Measurements from ENCODE around the gene TNKS1BP1. TPM values are rescaled to one million over a fixed set of nuclear protein-coding genes. Genes with fewer than 3 reads are reported as not detected.
A peak's percentile ranks its signal among the peaks of the same experiment; 100 is the strongest.

TNKS1BP1 gene
- total and polyA plus RNA-seq, 9 of the 15 experiments (the other 6 are each of a cell fraction or from before 2014, with no cell fraction given), result 1.1 to 47.2 (median 10.9) TPM

DNA sequence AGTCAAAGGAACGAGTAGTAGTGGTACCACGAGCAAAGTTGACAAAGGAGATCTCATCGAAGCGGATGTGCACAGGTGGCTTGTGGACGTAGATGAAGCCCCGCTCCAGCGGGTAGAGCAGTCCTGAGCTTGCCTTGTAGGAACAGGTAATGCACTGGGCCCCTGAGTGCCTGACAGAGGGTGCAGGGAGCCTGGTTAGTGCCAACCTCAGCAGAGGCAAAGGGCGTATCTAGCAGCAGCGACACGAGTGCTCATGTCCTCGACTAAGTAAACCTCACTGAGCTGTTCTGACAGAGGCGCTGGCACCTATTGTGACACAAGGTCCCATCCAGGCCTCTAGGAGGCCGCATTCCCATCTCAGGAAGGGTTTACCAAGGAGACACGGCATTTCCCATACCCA, 7.0 kb upstream of the TNKS1BP1 start:
- H3K9me1 ChIP-seq (ENCODE audit: control insufficient read depth, insufficient read depth, low read length), result no peaks in the 10 kb centered on the region
- POLR2A ChIA-PET, result interaction anchor here (1.3 kb wide), 1 partner anchor 10 kb away, joined by 3 read pairs; no protein-coding TSS in a partner anchor
- FAIRE-seq, result no peak
- no peaks in the 10 kb centered on the region for H3K27me3 ChIP-seq (ENCODE audit: control insufficient read depth in 2 of 2, insufficient read depth in 2 of 2, low read length in 2 of 2)
- 97% methylated on average over 13 of the region's 14 CpGs for WGBS (ENCODE audit: insufficient coverage, low coverage, missing lambda C conversion rate)
- CTCF ChIA-PET (ENCODE audit: low intra/inter-chr PET ratio), result no interaction called here
- BruUV-seq (replicated peaks), result no TSS peak
- H3K4me3 ChIP-seq, result no peak overlapping the region
- H3K27ac ChIP-seq (ENCODE audit: extremely low read depth, low read depth, low read length), result no peak overlapping the region
- no peak for DNase-seq (ENCODE audit: extremely low read depth in 1 of 4, low spot score in 3 of 4)
- ATAC-seq, result no peak
- intact Hi-C loops (cut with micrococcal nuclease), result no loop called here
- no peaks in the 10 kb centered on the region; the same call in 1 of the 2 replicates for H4K20me1 ChIP-seq (replicated peaks; ENCODE audit: control insufficient read depth, insufficient read depth, low read length)
- H3K4me1 ChIP-seq (replicated peaks in 1 of 2; ENCODE audit: control insufficient read depth in 2 of 2, insufficient read depth in 2 of 2, low read length in 2 of 2), result peaks cover 10 to 19% of the 10 kb centered on the region in 2 experiments; a peak in 4 of 5 replicates
- H3K9me3 ChIP-seq (replicated peaks; ENCODE audit: control insufficient read depth, insufficient read depth, low read depth, low read length), result no peaks in the 10 kb centered on the region
- H3K36me3 ChIP-seq (ENCODE audit: control insufficient read depth, insufficient read depth, low read length), result peaks cover 80% of the 10 kb centered on the region
- H3K79me2 ChIP-seq (ENCODE audit: control insufficient read depth, insufficient read depth, low read length), result peaks cover 40% of the 10 kb centered on the region
- in situ Hi-C loops (cut with MboI), result no loop called here
- no peak overlapping the region for H3K4me2 ChIP-seq (ENCODE audit: insufficient read depth, low read length)
- no peak for TF ChIP-seq CBX5 (IDR thresholded peaks at IDR 0.05; ENCODE audit: borderline replicate concordance, low read depth)
- TF ChIP-seq DACH1 (IDR thresholded peaks at IDR 0.05; ENCODE audit: partially characterized antibody), result no peak
- no peak for TF ChIP-seq HDAC1 (IDR thresholded peaks at IDR 0.05)
- TF ChIP-seq NRF1 (conservative IDR thresholded peaks at IDR 0.05 in 1 of 2, IDR thresholded peaks at IDR 0.05 in 1 of 2), result no peak
- no peak for TF ChIP-seq TAF9B (IDR thresholded peaks at IDR 0.05; ENCODE audit: partially characterized antibody)
- no peak for TF ChIP-seq IRF2 (CRISPR knock-in tag; IDR thresholded peaks at IDR 0.05)
- TF ChIP-seq ZNF316 (IDR thresholded peaks at IDR 0.05), result no peak
- TF ChIP-seq MYNN (IDR thresholded peaks at IDR 0.05), result no peak
- no peak for TF ChIP-seq MYNN (CRISPR knock-in tag; IDR thresholded peaks at IDR 0.05)
- no peak overlapping the region for H2AFZ ChIP-seq (ENCODE audit: low read depth, low read length)
- peak overlapping the region in 1 of 2 experiments; percentile 59; a peak in 1 of 4 replicates for H3K9ac ChIP-seq (ENCODE audit: insufficient read depth in 1 of 2, low read depth in 2 of 2, low read length in 2 of 2)

Measured in K562 (cell line).